C4-2B (cell line): ENCODE results near the gene MDH2.

ENCODE experiments used
- CTCF ChIP-seq: fragments of 450-650 bp; conservative IDR thresholded peaks from 2 replicates; pipeline ENCODE4 v1.5.1; 2017; ENCODE audit warnings: mild to moderate bottlenecking
- ZFX ChIP-seq: fragments of 450-650 bp; IDR thresholded peaks from 2 replicates; pipeline ENCODE4 v1.6.1; 2017

- no peak for TF ChIP-seq CTCF
- TF ChIP-seq ZFX = no peak
Observed at GRCh38 chr7:76000566-76000965, 47.3 kb upstream of the MDH2 start.
